ENCODE results near the gene GPR55. TPM values are rescaled to one million over a fixed set of nuclear protein-coding genes. Genes with fewer than 3 reads are reported as not detected.

Gene GPR55
- total RNA-seq, 1 experiment from 2014 or later, result not detected

- Histone ChIP-seq H3K4me2 (ENCODE audit: low read length) (no peak overlapping the region), H2AFZ (ENCODE audit: low read depth, low read length, poor library complexity, severe bottlenecking) (no peak overlapping the region), H3K27me3 (ENCODE audit: insufficient read depth, low read length) (no peaks in the 10 kb centered on the region), H3K9ac (ENCODE audit: low read length) (no peak overlapping the region), H4K20me1 (ENCODE audit: insufficient read depth) (no peaks in the 10 kb centered on the region), H3K9me2 (ENCODE audit: insufficient read depth) (no peaks in the 10 kb centered on the region), H3K4me1 (ENCODE audit: control insufficient read depth in 1 of 2, insufficient read depth in 2 of 2, low read length in 2 of 2) (peaks cover 0 to 14% of the 10 kb centered on the region in 2 experiments; a peak in 3 of 4 replicates), H3K9me3 (ENCODE audit: control insufficient read depth in 1 of 2, insufficient read depth in 1 of 2, low read depth in 1 of 2, low read length in 2 of 2) (no peaks in the 10 kb centered on the region), H3K79me2 (ENCODE audit: insufficient read depth, low read length) (no peaks in the 10 kb centered on the region), H3K27ac (ENCODE audit: low read depth, low read length) (no peak overlapping the region), H3K36me3 (ENCODE audit: control insufficient read depth in 1 of 2, insufficient read depth in 2 of 2, low read length in 2 of 2) (no peaks in the 10 kb centered on the region), H3K4me3 (replicated peaks in 1 of 2; ENCODE audit: low read depth in 1 of 2, low read length in 2 of 2) (no peak overlapping the region)
- RAD21 ChIA-PET (ENCODE audit: low non-redundant PET in 1 of 2, low total read pairs in 2 of 2, uncharacterized antibody in 2 of 2, unreplicated experiment in 2 of 2), result no interaction called here
- no peak for DNase-seq (ENCODE audit: low read depth, low spot score)
- CTCF ChIA-PET, result no interaction called here
- BruUV-seq (replicated peaks), result no TSS peak
- intact Hi-C loops (cut with micrococcal nuclease), result no loop called here
- POLR2A ChIA-PET, result no interaction called here
- TF ChIP-seq ELF1 (IDR thresholded peaks at IDR 0.05; ENCODE audit: borderline replicate concordance, low read depth), result no peak
- TF ChIP-seq, protein P1, sequence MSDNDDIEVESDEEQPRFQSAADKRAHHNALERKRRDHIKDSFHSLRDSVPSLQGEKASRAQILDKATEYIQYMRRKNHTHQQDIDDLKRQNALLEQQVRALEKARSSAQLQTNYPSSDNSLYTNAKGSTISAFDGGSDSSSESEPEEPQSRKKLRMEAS (IDR thresholded peaks at IDR 0.05), result no peak
- no peak for TF ChIP-seq RAD21 (IDR thresholded peaks at IDR 0.05; ENCODE audit: low read depth)
- no peak for TF ChIP-seq JUND (IDR thresholded peaks at IDR 0.05)
- TF ChIP-seq SIN3A (IDR thresholded peaks at IDR 0.05; ENCODE audit: low read depth), result no peak
- no peak for TF ChIP-seq POLR2AphosphoS5 (IDR thresholded peaks at IDR 0.05; ENCODE audit: low read depth, low read length)
- no peak for TF ChIP-seq ZFX (IDR thresholded peaks at IDR 0.05)
- no peak for TF ChIP-seq EZH2phosphoT487 (IDR thresholded peaks at IDR 0.05; ENCODE audit: borderline replicate concordance)
- TF ChIP-seq, protein P2, sequence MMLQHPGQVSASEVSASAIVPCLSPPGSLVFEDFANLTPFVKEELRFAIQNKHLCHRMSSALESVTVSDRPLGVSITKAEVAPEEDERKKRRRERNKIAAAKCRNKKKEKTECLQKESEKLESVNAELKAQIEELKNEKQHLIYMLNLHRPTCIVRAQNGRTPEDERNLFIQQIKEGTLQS (IDR thresholded peaks at IDR 0.05), result no peak
- no peak for TF ChIP-seq SRF (IDR thresholded peaks at IDR 0.05; ENCODE audit: low read depth)
- TF ChIP-seq TCF7L2 (IDR thresholded peaks at IDR 0.05; ENCODE audit: borderline replicate concordance, extremely low read depth, insufficient read depth, insufficient read length), result no peak
- no peak for TF ChIP-seq POLR2A (IDR thresholded peaks at IDR 0.05; ENCODE audit: borderline replicate concordance, extremely low read depth, insufficient read depth, insufficient read length)
- no peak for ATAC-seq
Measured at GRCh38 chr2:230960026-230960425, 35.0 kb upstream of the GPR55 start.

All from HCT116 (cell line).